OCI-LY3 (cell line): ENCODE results near the gene TAF8.
"Not testable (repeated sequence)": the region's sequence is repeated elsewhere in the genome, so short reads cannot be mapped to it uniquely, and the experiment has no call there.

Experiments
- H2AFZ ChIP-seq: fragments of 200-600, 300-600 bp; shearing (Covaris generic); 2 replicates; pipeline ENCODE4 v1.6.0; 2014; ENCODE audit warnings: antibody characterized with exemption, low read depth, low read length
- H3K27ac ChIP-seq: fragments of 200-600, 300-600 bp; sonication (generic); 2 replicates; pipeline ENCODE4 v1.5.1; 2014; ENCODE audit warnings: mild to moderate bottlenecking, low read length, moderate library complexity, mixed read lengths
- H3K27me3 ChIP-seq: fragments of 200-600, 300-600 bp; sonication (generic); 2 replicates; pipeline ENCODE4 v1.6.1; 2014; ENCODE audit warnings: low read depth, low read length, mixed read lengths
- H3K36me3 ChIP-seq: fragments of 200-600, 300-600 bp; sonication (generic); replicated peaks from 2 replicates; pipeline ENCODE3; 2014; ENCODE audit warnings: low read depth, low read length, mixed read lengths
- H3K4me1 ChIP-seq: fragments of 300-600, 200-600 bp; sonication (generic); 2 replicates; pipeline ENCODE4 v1.6.1; 2014; ENCODE audit warnings: low read length, mixed read lengths
- H3K4me2 ChIP-seq: fragments of 200-600, 300-600 bp; sonication (generic); 2 replicates; pipeline ENCODE4 v1.6.1; 2014; ENCODE audit warnings: low read length, mixed read lengths
- H3K4me3 ChIP-seq: fragments of 300-600, 200-600 bp; sonication (generic); 2 replicates; pipeline ENCODE4 v1.5.1; 2014; ENCODE audit warnings: antibody characterized with exemption, mild to moderate bottlenecking, low read length, moderate library complexity
- H3K79me2 ChIP-seq: fragments of 300-600, 200-600 bp; shearing (Covaris generic); 2 replicates; pipeline ENCODE4 v1.6.1; 2014; ENCODE audit warnings: mild to moderate bottlenecking, low read length, mixed read lengths
- H3K9ac ChIP-seq: fragments of 300-600, 200-600 bp; shearing (Covaris generic); 2 replicates; pipeline ENCODE4 v1.6.0; 2014; ENCODE audit warnings: mild to moderate bottlenecking, low read length, moderate library complexity
- H3K9me3 ChIP-seq: fragments of 200-600, 300-600 bp; shearing (Covaris generic); 2 replicates; pipeline ENCODE4 v1.6.1; 2014; ENCODE audit warnings: low read length, mixed read lengths; ENCODE audit not compliant: insufficient read depth
- H4K20me1 ChIP-seq: fragments of 200-600, 300-600 bp; sonication (generic); 2 replicates; pipeline ENCODE4 v1.6.1; 2016; ENCODE audit warnings: low read length, mixed read lengths; ENCODE audit not compliant: insufficient read depth
- EZH2phosphoT487 ChIP-seq: fragments of 200-600 bp; shearing (Covaris generic); IDR thresholded peaks from 2 replicates; pipeline ENCODE4 v1.6.1; 2018; ENCODE audit warnings: antibody characterized with exemption, mixed run types, low read depth
- TF ChIP-seq, protein P1 (sequence below): fragments of 200-600, 300-600 bp; sonication (generic); IDR thresholded peaks from 2 replicates; pipeline ENCODE4 v1.5.1; 2014; ENCODE audit warnings: antibody characterized with exemption, low read length, low read depth

Gene TAF8

DNA sequence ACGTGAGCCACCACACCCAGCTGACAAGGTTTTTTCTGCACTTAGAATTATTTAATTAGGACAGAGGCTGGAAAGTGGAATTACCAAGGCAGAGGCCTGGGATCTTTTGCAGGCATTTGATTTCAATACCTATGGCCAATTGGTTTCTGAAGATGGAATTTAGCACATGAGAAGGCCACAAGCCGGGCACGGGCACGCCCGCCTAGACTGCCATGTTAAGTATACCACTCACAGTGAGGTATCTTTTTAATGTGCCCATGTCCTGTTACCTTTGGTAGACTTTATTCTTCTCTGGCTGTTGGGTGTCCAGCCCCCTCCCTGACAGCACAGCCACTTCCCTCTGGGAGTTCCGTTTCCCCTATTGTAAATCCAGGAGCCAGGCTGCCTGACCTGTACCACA lies 18.0 kb upstream of the TAF8 start:
- Histone ChIP-seq H3K27me3 (no peaks in the 10 kb centered on the region), H3K36me3 (no peaks in the 10 kb centered on the region), H2AFZ (no peak overlapping the region), H3K4me1 (no peaks in the 10 kb centered on the region), H3K27ac (no peak overlapping the region), H3K4me2 (no peak overlapping the region), H3K79me2 (no peaks in the 10 kb centered on the region), H3K9me3 (no peaks in the 10 kb centered on the region), H3K9ac (no peak overlapping the region), H4K20me1 (no peaks in the 10 kb centered on the region), H3K4me3 (no peak overlapping the region)
- TF ChIP-seq, protein P1, sequence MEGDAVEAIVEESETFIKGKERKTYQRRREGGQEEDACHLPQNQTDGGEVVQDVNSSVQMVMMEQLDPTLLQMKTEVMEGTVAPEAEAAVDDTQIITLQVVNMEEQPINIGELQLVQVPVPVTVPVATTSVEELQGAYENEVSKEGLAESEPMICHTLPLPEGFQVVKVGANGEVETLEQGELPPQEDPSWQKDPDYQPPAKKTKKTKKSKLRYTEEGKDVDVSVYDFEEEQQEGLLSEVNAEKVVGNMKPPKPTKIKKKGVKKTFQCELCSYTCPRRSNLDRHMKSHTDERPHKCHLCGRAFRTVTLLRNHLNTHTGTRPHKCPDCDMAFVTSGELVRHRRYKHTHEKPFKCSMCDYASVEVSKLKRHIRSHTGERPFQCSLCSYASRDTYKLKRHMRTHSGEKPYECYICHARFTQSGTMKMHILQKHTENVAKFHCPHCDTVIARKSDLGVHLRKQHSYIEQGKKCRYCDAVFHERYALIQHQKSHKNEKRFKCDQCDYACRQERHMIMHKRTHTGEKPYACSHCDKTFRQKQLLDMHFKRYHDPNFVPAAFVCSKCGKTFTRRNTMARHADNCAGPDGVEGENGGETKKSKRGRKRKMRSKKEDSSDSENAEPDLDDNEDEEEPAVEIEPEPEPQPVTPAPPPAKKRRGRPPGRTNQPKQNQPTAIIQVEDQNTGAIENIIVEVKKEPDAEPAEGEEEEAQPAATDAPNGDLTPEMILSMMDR, result no peak

DNA sequence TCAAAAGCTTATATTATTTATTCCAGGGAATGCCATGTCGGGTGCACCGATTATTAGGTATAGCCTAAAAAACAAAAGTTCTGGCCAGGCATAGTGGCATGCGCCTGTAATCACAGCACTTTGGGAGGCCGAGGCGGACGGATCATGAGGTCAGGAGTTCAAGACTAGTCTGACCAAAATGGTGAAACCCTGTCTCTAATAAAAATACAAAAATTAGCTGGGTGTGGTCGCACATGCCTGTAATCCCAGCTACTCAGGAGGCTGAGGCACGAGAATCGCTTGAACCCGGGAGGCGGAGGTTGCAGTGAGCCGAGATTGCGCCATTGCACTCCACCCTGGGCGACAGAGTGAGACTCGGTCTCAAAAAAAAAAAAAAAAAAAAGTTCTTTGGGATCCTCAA lies 12.7 kb upstream of the TAF8 start:
- not testable (repeated sequence) for H3K9ac ChIP-seq, H3K9me3 ChIP-seq, H3K4me1 ChIP-seq, H3K27me3 ChIP-seq, H3K4me3 ChIP-seq, H4K20me1 ChIP-seq, H3K79me2 ChIP-seq, H3K36me3 ChIP-seq, H3K4me2 ChIP-seq, H3K27ac ChIP-seq, H2AFZ ChIP-seq

DNA sequence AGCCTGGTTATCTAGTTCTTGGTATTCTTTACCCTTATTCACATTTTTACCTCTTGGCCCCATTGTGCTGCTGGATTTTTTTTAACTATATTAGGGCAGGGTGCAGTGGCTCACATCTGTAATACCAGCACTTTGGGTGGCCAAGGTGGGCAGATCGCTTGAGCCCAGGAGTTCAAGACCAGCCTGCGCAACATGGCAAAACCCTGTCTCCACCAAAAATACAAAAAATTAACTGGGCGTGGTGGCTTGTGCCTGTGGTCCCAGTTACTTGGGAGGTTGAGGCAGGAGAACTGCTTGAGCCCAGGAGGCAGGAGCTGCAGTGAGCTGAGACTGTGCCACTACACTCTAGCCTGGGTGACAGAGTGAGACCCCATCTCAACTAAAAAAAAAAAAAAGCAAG lies 12.2 kb upstream of the TAF8 start:
- TF ChIP-seq, protein P1, result no peak
- TF ChIP-seq EZH2phosphoT487, result no peak
- no peak overlapping the region for H3K27ac ChIP-seq
- H3K79me2 ChIP-seq, result no peaks in the 10 kb centered on the region
- H3K4me1 ChIP-seq, result 0 out of 2 replicates have a peak, but pooled peaks cover 7% of the 10 kb centered on the region
- no peaks in the 10 kb centered on the region for H3K36me3 ChIP-seq
- H2AFZ ChIP-seq, result no peak overlapping the region
- H4K20me1 ChIP-seq, result no peaks in the 10 kb centered on the region
- no peak overlapping the region for H3K4me3 ChIP-seq
- H3K9me3 ChIP-seq, result no peaks in the 10 kb centered on the region
- H3K4me2 ChIP-seq, result no peak overlapping the region
- H3K27me3 ChIP-seq, result no peaks in the 10 kb centered on the region
- H3K9ac ChIP-seq, result no peak overlapping the region

DNA sequence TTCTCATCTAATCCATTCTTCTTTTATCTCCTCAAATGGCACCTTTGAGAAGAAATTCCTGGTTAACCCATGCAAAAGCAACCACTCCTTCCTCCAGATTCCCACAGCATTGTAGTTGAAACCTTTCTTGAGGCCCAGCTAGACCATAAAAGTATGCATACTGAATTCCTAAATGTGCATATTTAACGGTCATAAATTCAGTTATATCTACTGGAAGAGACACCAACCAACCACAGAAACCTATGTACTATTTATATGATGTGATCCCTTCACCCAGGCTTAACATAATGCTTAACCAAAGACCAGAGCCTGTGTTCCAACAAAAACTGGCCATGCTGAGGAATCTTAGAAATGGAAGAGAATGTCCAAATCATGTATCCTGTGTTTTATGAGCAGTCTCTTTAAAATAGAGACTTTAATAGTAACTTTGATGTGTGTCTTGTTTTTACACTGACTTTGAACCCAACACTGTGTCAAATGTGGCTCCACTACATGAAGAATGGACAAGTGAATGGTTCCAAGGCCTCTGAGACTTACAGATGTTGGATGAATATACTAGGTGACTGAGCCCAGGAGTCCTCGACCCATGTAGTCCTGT lies 11.4 kb upstream of the TAF8 start:
- Histone ChIP-seq H2AFZ (no peak overlapping the region), H3K4me2 (no peak overlapping the region)

More for the DNA sequence above, 11.4 kb upstream of the TAF8 start:
- Histone ChIP-seq H3K4me1 (peaks cover 8% of the 10 kb centered on the region; the same call in 1 of the 2 replicates), H4K20me1 (no peaks in the 10 kb centered on the region), H3K4me3 (no peak overlapping the region), H3K79me2 (no peaks in the 10 kb centered on the region), H3K9ac (no peak overlapping the region), H3K9me3 (no peaks in the 10 kb centered on the region), H3K27ac (no peak overlapping the region), H3K27me3 (no peaks in the 10 kb centered on the region), H3K36me3 (no peaks in the 10 kb centered on the region)
- TF ChIP-seq, protein P1, result no peak
- TF ChIP-seq EZH2phosphoT487, result no peak
